GM21360 (cell line): ENCODE results near the gene CAPN1.

ENCODE experiments used
- ATAC-seq: cut with Tn5 transposase; IDR thresholded peaks from one replicate; pipeline ENCODE4 v1.9.1; 2021; ENCODE audit warnings: mild to moderate bottlenecking, moderate library complexity; ENCODE audit not compliant: unreplicated experiment

CAPN1 gene

DNA sequence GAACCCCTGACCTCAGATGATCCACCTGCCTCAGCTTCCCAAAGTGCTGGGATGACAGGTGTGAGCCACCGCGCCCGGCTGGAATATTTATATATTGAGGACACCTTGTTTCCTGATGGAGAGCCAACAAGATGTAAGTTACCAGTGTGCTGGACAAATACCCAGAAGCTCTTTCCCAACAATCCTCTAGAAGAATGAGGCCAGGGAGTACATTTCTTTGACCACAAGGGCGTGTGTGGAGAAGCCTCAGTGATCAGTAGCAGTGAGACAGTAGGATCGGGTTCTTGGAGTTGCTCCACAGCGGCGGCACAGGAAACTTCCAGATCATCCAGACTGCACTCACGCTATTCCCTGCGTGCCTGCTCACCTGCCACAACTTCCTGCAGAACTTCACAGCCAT is 69.7 kb downstream of the CAPN1 start:
- no peak for ATAC-seq

GRCh38 chr11:65254724-65255123 is 73.0 kb downstream of the CAPN1 start:
- ATAC-seq: no peak

DNA sequence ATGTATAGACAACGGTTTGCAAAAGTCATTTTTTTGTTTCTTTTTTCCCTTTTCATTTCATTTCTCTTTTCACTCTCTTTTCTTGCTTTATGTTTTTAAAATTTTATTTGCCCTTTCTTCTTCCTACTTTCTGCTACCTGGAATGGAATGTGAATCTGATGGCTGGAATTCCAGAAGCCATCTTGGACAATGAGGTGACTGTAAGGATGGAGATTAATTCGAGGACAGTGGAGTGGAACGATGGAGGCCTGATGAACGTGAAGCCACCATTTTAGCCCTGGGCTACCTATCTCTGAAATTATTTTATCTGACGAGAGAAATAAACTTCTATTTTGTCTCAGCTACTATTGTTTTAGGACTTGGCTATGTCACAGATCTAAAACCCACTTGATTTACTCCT is 77.3 kb downstream of the CAPN1 start:
- no peak for ATAC-seq

DNA sequence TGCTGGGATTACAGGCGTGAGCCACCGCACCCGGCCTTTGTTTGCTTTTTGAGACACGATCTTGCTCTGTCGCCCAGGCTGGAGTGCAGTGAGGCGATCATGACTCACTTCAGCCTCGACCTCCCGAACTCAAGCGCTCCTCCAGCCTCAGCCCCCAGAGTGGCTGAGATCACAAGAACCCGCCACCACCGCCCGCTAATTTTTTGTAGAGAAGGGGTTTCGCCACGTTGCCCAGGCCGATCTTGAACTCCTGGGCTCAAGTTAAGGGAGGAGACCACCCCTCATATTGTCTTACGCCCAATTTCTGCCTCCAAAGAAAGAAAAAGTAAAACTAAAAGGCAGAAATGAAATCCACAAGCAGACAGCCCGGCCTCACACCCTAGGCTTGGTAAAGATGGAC is 78.6 kb downstream of the CAPN1 start:
- no peak for ATAC-seq

GRCh38 chr11:65260756-65261590 is 79.2 kb downstream of the CAPN1 start:
- ATAC-seq: no peak
